ENCODE data around the gene MICA.
"Not testable (repeated sequence)": the region's sequence is repeated elsewhere in the genome, so short reads cannot be mapped to it uniquely, and the experiment has no call there.

GRCh38 chr6:31404061-31404364 lies 618 bp downstream of the MICA start:
- not testable (repeated sequence) for TF ChIP-seq CTCF (IDR thresholded peaks at IDR 0.05); EP300 (IDR thresholded peaks at IDR 0.05); POLR2AphosphoS5 (IDR thresholded peaks at IDR 0.05); POLR2A (IDR thresholded peaks at IDR 0.05; ENCODE audit: low read depth)
